ENCODE results near the gene HABP2. TPM values are rescaled to one million over a fixed set of nuclear protein-coding genes. Genes with fewer than 3 reads are reported as not detected.

HABP2 gene
- total RNA-seq, 1 experiment from 2014 or later = 0.59 TPM

DNA sequence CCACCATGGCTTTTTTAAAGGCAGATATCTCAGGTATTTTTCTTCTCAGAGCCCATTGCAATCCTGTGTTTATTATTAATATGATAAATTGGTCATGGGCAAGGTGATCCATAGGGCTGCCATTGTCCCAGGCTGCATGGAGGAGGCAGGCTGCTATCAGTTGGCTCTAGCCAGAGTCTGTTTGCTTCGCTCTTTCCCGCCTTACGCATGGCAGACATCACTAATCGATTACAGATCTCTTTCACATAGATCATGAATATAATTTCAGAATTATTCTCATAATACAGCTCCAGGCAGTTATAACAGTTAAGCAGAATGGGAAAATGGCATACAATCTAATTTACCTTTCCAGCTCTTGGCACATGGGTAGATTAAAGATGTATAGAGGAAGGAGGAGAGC, 30.4 kb upstream of the HABP2 start:
- Mint-ChIP-seq H3K27me3 (ENCODE audit: unreplicated experiment) (peaks cover 57% of the 10 kb centered on the region), H3K27ac (ENCODE audit: unreplicated experiment) (no peak overlapping the region), H3K4me1 (ENCODE audit: low read depth, unreplicated experiment) (no peaks in the 10 kb centered on the region), H3K4me3 (ENCODE audit: low read depth, unreplicated experiment) (no peak overlapping the region), H3K36me3 (ENCODE audit: insufficient read depth, unreplicated experiment) (no peaks in the 10 kb centered on the region), H3K9me3 (ENCODE audit: low read depth, unreplicated experiment) (no peaks in the 10 kb centered on the region)
- no peak for DNase-seq
- intact Hi-C loops (cut with micrococcal nuclease; ENCODE audit: unreplicated experiment) = loop anchor here (5.0 kb wide), 1 partner anchor 1045 kb away; no protein-coding TSS in a partner anchor
- CTCF ChIA-PET = no interaction called here
- BruUV-seq (replicated peaks) = no TSS peak
- TF ChIP-seq, protein P1, sequence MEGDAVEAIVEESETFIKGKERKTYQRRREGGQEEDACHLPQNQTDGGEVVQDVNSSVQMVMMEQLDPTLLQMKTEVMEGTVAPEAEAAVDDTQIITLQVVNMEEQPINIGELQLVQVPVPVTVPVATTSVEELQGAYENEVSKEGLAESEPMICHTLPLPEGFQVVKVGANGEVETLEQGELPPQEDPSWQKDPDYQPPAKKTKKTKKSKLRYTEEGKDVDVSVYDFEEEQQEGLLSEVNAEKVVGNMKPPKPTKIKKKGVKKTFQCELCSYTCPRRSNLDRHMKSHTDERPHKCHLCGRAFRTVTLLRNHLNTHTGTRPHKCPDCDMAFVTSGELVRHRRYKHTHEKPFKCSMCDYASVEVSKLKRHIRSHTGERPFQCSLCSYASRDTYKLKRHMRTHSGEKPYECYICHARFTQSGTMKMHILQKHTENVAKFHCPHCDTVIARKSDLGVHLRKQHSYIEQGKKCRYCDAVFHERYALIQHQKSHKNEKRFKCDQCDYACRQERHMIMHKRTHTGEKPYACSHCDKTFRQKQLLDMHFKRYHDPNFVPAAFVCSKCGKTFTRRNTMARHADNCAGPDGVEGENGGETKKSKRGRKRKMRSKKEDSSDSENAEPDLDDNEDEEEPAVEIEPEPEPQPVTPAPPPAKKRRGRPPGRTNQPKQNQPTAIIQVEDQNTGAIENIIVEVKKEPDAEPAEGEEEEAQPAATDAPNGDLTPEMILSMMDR (IDR thresholded peaks at IDR 0.05; ENCODE audit: unreplicated experiment) = no peak

DNA sequence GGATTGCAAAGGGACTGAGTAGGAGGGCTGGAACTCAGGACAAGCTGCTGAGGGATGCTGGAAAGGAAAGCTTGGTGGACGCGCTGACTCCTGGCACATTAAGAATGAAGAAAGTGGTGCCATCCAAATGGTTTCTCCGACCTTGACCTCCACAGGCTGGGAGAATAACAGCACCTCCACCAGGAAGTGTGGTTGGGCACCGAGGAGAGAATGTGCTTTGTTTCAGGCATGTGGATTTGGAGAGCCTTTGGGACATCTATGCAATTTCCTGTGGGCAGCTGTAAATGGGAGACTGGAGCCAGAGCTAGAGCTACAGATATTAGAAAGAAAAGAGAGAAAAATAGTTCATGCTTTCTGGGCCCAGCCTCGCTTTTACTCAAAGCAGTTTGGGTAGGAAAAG, 29.8 kb upstream of the HABP2 start:
- Mint-ChIP-seq H3K36me3 (ENCODE audit: insufficient read depth, unreplicated experiment) (no peaks in the 10 kb centered on the region), H3K27me3 (ENCODE audit: unreplicated experiment) (peaks cover 57% of the 10 kb centered on the region), H3K9me3 (ENCODE audit: low read depth, unreplicated experiment) (no peaks in the 10 kb centered on the region), H3K4me3 (ENCODE audit: low read depth, unreplicated experiment) (no peak overlapping the region), H3K4me1 (ENCODE audit: low read depth, unreplicated experiment) (no peaks in the 10 kb centered on the region), H3K27ac (ENCODE audit: unreplicated experiment) (no peak overlapping the region)
- intact Hi-C loops (cut with micrococcal nuclease; ENCODE audit: unreplicated experiment) = loop anchor here (5.0 kb wide), 1 partner anchor 1046 kb away; no protein-coding TSS in a partner anchor
- CTCF ChIA-PET = no interaction called here
- BruUV-seq (replicated peaks) = no TSS peak
- DNase-seq = no peak
- TF ChIP-seq, protein P1 (IDR thresholded peaks at IDR 0.05; ENCODE audit: unreplicated experiment) = no peak

DNA sequence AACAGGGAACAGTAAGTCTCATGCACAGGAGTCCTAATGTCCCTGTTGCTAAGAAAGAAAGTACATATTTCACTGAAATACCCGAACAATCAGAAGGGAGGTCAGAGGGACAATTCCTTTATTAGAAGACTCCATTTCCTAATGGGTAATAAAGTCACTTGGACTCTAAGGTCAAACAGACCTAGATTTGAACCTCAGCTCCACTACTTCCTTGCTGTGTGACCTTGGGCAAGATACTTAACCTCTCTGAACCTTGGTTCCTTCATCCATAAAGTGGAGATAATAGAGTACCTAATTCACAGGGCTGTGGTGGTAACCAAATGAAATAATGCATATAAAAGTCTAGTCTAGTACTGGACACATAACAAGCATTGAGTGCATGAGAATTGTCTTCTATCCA, 29.2 kb upstream of the HABP2 start:
- no TSS peak for BruUV-seq (replicated peaks)
- Mint-ChIP-seq H3K9me3 (ENCODE audit: low read depth, unreplicated experiment) (no peaks in the 10 kb centered on the region), H3K4me3 (ENCODE audit: low read depth, unreplicated experiment) (no peak overlapping the region), H3K27ac (ENCODE audit: unreplicated experiment) (no peak overlapping the region), H3K36me3 (ENCODE audit: insufficient read depth, unreplicated experiment) (no peaks in the 10 kb centered on the region), H3K4me1 (ENCODE audit: low read depth, unreplicated experiment) (no peaks in the 10 kb centered on the region), H3K27me3 (ENCODE audit: unreplicated experiment) (peaks cover 57% of the 10 kb centered on the region)
- intact Hi-C loops (cut with micrococcal nuclease; ENCODE audit: unreplicated experiment) = loop anchor here (5.0 kb wide), 1 partner anchor 1046 kb away; no protein-coding TSS in a partner anchor
- CTCF ChIA-PET = no interaction called here
- TF ChIP-seq, protein P1 (IDR thresholded peaks at IDR 0.05; ENCODE audit: unreplicated experiment) = no peak
- no peak for DNase-seq

DNA sequence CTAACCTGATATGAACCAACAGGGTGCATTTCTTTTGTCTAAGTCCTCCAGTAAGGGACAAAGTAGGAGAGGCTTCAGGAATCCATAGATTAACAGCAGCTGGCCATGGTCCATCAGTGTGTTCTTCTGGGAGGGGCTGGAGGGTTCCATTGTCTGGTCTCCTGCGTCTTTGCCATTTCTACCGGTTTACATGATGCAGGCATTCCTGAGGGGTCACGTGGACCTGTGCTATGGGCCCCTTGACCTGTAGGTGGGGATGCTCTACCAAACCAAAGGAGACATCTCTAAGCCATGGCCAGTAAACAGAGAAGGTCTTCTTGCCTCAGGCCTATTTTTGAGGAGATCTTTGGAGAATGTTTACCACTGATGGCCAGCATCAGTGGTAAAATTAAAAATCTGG, 28.7 kb upstream of the HABP2 start:
- H3K36me3 Mint-ChIP-seq (ENCODE audit: insufficient read depth, unreplicated experiment) = no peaks in the 10 kb centered on the region
- DNase-seq = no peak
- H3K27ac Mint-ChIP-seq (ENCODE audit: unreplicated experiment) = no peak overlapping the region
- H3K4me1 Mint-ChIP-seq (ENCODE audit: low read depth, unreplicated experiment) = no peaks in the 10 kb centered on the region
- peaks cover 58% of the 10 kb centered on the region for H3K27me3 Mint-ChIP-seq (ENCODE audit: unreplicated experiment)
- H3K4me3 Mint-ChIP-seq (ENCODE audit: low read depth, unreplicated experiment) = no peak overlapping the region
- intact Hi-C loops (cut with micrococcal nuclease; ENCODE audit: unreplicated experiment) = loop anchor here (5.0 kb wide), 1 partner anchor 1047 kb away; no protein-coding TSS in a partner anchor
- CTCF ChIA-PET = interaction anchor here (1.0 kb wide), 1 partner anchor 39 kb away, joined by 5 read pairs; no protein-coding TSS in a partner anchor
- BruUV-seq (replicated peaks) = no TSS peak
- TF ChIP-seq, protein P1 (IDR thresholded peaks at IDR 0.05; ENCODE audit: unreplicated experiment) = no peak
- H3K9me3 Mint-ChIP-seq (ENCODE audit: low read depth, unreplicated experiment) = no peaks in the 10 kb centered on the region

Data from Calu3 (cell line).